22Rv1 (cell line): Measurements from ENCODE around the gene POLR2M.

Experiments
- ZFX ChIP-seq: fragments of 450-650 bp; IDR thresholded peaks from 2 replicates; pipeline ENCODE4 v1.6.1; 2017; ENCODE audit warnings: antibody characterized with exemption, borderline replicate concordance
- TF ChIP-seq, protein P1 (sequence below): fragments of 450-650 bp; IDR thresholded peaks from 2 replicates; pipeline ENCODE4 v1.5.1; 2017; ENCODE audit warnings: mild to moderate bottlenecking

- TF ChIP-seq, protein P1, sequence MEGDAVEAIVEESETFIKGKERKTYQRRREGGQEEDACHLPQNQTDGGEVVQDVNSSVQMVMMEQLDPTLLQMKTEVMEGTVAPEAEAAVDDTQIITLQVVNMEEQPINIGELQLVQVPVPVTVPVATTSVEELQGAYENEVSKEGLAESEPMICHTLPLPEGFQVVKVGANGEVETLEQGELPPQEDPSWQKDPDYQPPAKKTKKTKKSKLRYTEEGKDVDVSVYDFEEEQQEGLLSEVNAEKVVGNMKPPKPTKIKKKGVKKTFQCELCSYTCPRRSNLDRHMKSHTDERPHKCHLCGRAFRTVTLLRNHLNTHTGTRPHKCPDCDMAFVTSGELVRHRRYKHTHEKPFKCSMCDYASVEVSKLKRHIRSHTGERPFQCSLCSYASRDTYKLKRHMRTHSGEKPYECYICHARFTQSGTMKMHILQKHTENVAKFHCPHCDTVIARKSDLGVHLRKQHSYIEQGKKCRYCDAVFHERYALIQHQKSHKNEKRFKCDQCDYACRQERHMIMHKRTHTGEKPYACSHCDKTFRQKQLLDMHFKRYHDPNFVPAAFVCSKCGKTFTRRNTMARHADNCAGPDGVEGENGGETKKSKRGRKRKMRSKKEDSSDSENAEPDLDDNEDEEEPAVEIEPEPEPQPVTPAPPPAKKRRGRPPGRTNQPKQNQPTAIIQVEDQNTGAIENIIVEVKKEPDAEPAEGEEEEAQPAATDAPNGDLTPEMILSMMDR = no peak
- no peak for TF ChIP-seq ZFX
These were observed 43.3 kb upstream of the POLR2M start for GRCh38 chr15:57663262-57663661.
